Stimulated activated naive CD8-positive, alpha-beta T cell treated with anti-CD3 and anti-CD28 coated beads, Interleukin-15, amount 100 ng/mL, for 72 hours (primary cell): ENCODE results near the gene ST8SIA6.
"Not testable (repeated sequence)": the region's sequence is repeated elsewhere in the genome, so short reads cannot be mapped to it uniquely, and the experiment has no call there.

Source experiments
- ATAC-seq: fragments of 150-1000 bp; cut with Tn5 transposase; 2 replicates; pipeline ENCODE4 v1.10.0; 2021; ENCODE audit warnings: mild to moderate bottlenecking, moderate library complexity
- DNase-seq, 2 donors: peaks; one replicate each; pipeline ENCODE4 v3.0.0; 2021 to 2022
- H3K27ac Mint-ChIP-seq, 2 donors: one replicate each; pipeline ENCODE4 v1.8.0; 2022; ENCODE audit warnings: mild to moderate bottlenecking in 2 of 2, mixed read lengths in 2 of 2, moderate library complexity in 2 of 2
- H3K27me3 Mint-ChIP-seq: one replicate; pipeline ENCODE4 v1.8.0; 2022; ENCODE audit warnings: mixed read lengths
- H3K4me1 Mint-ChIP-seq: one replicate; pipeline ENCODE4 v1.8.0; 2022; ENCODE audit warnings: mild to moderate bottlenecking, mixed read lengths
- H3K4me3 Mint-ChIP-seq, 2 donors: one replicate each; pipeline ENCODE4 v1.8.0; 2022; ENCODE audit warnings: mild to moderate bottlenecking in 2 of 2, mixed read lengths in 2 of 2, moderate library complexity in 1 of 2
- H3K9me3 Mint-ChIP-seq, 2 donors: one replicate each; pipeline ENCODE4 v1.8.0; 2022; ENCODE audit warnings: mixed read lengths in 2 of 2

ST8SIA6 gene

DNA sequence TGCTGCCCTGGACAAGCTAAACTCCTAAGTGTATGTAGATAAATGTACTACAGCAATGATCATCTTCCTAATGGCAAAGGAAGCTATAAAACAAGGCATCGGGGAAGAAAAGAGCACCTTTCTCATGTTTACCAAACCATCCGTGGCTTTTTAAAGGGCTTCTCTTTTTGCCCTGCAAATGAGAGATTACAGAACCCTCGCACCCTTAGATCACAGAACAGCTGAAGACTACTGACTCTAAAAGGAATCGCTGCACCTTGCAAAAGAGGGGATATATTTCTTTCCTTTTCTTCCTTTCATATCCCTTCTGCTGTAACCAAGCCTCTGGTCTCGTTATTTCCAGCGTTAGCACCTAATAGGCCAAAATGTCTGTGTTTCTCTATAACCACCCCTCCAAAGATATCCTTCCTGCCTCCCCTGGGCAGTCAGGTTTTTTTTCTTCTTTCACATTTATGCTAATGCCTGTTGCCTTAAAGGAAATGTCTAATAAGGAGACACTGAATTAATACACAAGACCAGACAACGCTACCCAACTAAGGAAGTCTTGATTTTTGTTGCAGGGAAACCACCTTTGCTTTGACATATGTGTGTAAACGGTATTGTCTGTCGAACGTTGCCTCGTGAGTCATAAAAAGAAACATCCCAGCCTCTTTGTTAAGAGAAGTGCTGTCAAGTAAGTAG is 10.5 kb downstream of the ST8SIA6 start:
- Mint-ChIP-seq H3K4me3 (peak overlapping the region; percentile 73 to 75), H3K27ac (peak overlapping the region; percentile 42 to 70), H3K27me3 (peaks cover 39% of the 10 kb centered on the region), H3K4me1 (peaks cover 13% of the 10 kb centered on the region), H3K9me3 (no peaks in the 10 kb centered on the region)
- ATAC-seq (peak; percentile 98), DNase-seq (peak; percentile 25 to 36)

GRCh38 chr10:17438583-17438982 is 15.8 kb downstream of the ST8SIA6 start:
- H3K27me3 Mint-ChIP-seq = peaks cover 21% of the 10 kb centered on the region

DNA sequence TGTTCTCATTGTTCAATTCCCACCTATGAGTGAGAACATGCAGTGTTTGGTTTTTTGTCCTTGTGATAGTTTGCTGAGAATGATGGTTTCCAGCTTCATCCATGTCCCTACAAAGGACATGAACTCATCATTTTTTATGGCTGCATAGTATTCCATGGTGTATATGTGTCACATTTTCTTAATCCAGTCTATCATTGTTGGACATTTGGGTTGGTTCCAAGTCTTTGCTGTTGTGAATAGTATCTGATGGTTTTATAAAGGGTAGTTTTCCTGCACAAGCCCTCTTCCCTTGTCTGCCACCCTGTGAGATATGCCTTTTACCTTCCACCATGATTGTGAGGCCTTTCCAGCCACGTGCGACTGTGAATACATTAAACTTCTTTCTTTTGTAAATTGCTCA is 17.8 kb downstream of the ST8SIA6 start:
- H3K27me3 Mint-ChIP-seq = peaks cover 20% of the 10 kb centered on the region
- ATAC-seq, H3K27ac Mint-ChIP-seq, H3K9me3 Mint-ChIP-seq, DNase-seq, H3K4me1 Mint-ChIP-seq, H3K4me3 Mint-ChIP-seq: not testable (repeated sequence)

More at GRCh38 chr10:17438583-17438982, 15.8 kb downstream of the ST8SIA6 start:
- DNase-seq (no peak), ATAC-seq (no peak)
- Mint-ChIP-seq H3K27ac (no peak overlapping the region), H3K4me3 (no peak overlapping the region), H3K9me3 (peaks cover 5 to 6% of the 10 kb centered on the region in 2 donors), H3K4me1 (peaks cover 1% of the 10 kb centered on the region)

- ATAC-seq (no peak), DNase-seq (no peak)
- H3K9me3 Mint-ChIP-seq = peaks cover 5 to 6% of the 10 kb centered on the region in 2 donors
- no peak overlapping the region for H3K4me3 Mint-ChIP-seq
- H3K27me3 Mint-ChIP-seq = peaks cover 20% of the 10 kb centered on the region
- H3K27ac Mint-ChIP-seq = no peak overlapping the region
- H3K4me1 Mint-ChIP-seq = peaks cover 1% of the 10 kb centered on the region
Measured at GRCh38 chr10:17435953-17436352, 18.4 kb downstream of the ST8SIA6 start.

DNA sequence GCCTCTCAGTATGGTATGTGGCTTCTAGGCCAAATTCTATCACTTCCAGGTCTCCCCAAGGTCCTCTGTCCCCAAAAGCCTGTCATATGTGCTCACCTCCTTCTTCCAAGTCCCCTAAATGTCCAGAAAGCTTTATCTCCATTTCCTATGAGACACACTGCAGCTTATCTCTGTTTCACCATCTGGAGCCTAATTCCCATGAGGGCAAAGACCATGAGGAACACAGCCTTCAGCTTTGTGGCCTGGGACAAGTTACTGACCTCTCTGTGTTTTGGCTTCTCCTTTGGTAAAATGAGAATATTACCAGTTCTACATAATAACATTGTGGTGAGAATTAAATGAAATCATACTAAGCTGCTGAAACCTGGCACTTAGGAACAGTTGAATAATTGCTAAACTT is 19.2 kb downstream of the ST8SIA6 start:
- ATAC-seq (no peak), DNase-seq (no peak)
- Mint-ChIP-seq H3K27me3 (peaks cover 20% of the 10 kb centered on the region), H3K9me3 (peaks cover 5 to 6% of the 10 kb centered on the region in 2 donors), H3K27ac (no peak overlapping the region), H3K4me1 (peaks cover 9% of the 10 kb centered on the region), H3K4me3 (no peak overlapping the region)

DNA sequence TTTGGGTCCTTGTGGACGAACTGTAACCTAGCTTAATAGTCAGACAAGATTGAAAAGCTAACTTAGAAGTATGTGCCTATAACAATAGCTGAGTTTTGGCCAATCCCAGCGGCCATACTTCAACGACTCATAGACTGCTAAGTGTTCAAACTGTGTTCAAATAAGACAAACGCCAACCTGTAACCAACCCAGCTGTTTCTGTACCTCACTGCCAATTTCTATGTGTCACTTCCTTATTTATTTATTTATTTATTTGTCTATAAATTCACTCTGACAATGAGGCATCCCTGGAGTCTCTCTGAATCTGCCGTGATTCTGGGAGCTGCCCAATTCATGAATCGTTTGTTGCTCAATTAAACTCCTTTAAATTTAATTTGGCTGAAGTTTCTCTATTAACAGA is 21.7 kb downstream of the ST8SIA6 start:
- no peak overlapping the region for H3K4me3 Mint-ChIP-seq
- ATAC-seq (no peak), DNase-seq (no peak)
- peaks cover 5 to 6% of the 10 kb centered on the region in 2 donors for H3K9me3 Mint-ChIP-seq
- H3K27ac Mint-ChIP-seq = no peak overlapping the region
- H3K4me1 Mint-ChIP-seq = peaks cover 33% of the 10 kb centered on the region
- H3K27me3 Mint-ChIP-seq = peaks cover 2% of the 10 kb centered on the region

- Mint-ChIP-seq H3K27ac (no peak overlapping the region), H3K4me1 (peaks cover 41% of the 10 kb centered on the region), H3K27me3 (no peaks in the 10 kb centered on the region), H3K4me3 (no peak overlapping the region), H3K9me3 (peaks cover 3 to 4% of the 10 kb centered on the region in 2 donors)
- DNase-seq (no peak), ATAC-seq (no peak)
Measured at GRCh38 chr10:17431871-17432311, 22.5 kb downstream of the ST8SIA6 start.

GRCh38 chr10:17430647-17431355 is 23.6 kb downstream of the ST8SIA6 start:
- Mint-ChIP-seq H3K4me3 (no peak overlapping the region), H3K9me3 (no peaks in the 10 kb centered on the region), H3K27me3 (no peaks in the 10 kb centered on the region), H3K4me1 (peaks cover 49% of the 10 kb centered on the region), H3K27ac (no peak overlapping the region)
- ATAC-seq (no peak), DNase-seq (peak; percentile 29 to 31)

DNA sequence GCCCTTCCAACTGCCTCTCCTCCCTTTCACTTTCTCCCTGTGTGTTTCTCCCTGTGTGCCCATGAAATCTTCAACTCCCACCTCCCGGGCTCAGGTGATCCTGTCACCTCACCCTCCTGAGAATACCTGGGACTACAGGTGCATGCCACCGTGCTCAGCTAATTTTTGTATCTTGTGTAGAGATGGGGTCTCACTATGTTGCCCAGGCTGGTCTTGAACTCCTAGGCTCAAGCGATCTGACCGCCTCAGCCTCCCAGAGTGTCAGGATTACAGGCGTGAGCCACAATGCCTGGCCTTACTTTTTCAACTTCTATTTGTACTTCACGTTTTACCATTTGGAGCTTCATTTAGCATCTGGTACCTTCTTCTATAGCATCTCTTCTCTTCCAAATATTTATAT is 24.9 kb downstream of the ST8SIA6 start:
- H3K4me1 Mint-ChIP-seq = peaks cover 57% of the 10 kb centered on the region
- H3K27me3 Mint-ChIP-seq = no peaks in the 10 kb centered on the region
- H3K9me3 Mint-ChIP-seq = no peaks in the 10 kb centered on the region
- H3K4me3 Mint-ChIP-seq = peak overlapping the region; percentile 61 to 62
- ATAC-seq (no peak), DNase-seq (no peak)
- peak overlapping the region; percentile 3 to 49 for H3K27ac Mint-ChIP-seq

DNA sequence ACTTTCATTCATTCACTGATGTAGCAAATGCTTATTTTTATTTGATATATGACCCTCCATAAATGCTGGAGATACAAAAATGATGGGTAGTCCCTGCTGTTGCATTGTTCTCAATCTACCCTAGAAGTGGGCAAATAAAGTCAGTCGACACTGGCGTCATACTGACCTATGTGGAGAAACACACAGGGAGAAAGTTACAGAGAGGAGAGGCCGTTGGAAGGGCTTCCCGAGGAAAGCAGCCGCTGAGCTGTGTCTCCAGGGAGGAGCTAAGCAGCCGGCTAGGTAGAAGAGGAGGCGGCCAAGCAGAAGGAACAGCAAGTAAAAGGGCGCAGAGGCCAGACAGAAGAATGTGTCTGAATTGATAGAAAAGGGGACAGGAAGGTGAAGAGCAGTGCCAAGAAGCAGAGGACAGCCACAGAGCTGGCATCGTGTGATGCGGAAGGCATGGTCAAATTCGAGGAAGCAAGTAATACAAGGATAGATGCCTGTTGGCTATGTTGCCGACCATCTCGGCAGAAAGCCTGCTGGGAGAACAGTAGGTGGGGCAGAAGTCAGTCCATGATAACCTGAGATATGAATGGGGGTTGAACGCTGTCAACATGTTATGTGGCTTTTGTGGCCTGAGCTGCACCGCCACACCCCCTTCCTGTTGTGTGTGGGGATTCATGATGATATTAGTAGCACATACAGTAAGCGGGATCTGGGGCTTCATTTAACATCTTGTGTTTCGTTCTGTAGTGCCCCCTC is 25.9 kb downstream of the ST8SIA6 start:
- peak overlapping the region; percentile 69 to 91 for H3K27ac Mint-ChIP-seq

DNA sequence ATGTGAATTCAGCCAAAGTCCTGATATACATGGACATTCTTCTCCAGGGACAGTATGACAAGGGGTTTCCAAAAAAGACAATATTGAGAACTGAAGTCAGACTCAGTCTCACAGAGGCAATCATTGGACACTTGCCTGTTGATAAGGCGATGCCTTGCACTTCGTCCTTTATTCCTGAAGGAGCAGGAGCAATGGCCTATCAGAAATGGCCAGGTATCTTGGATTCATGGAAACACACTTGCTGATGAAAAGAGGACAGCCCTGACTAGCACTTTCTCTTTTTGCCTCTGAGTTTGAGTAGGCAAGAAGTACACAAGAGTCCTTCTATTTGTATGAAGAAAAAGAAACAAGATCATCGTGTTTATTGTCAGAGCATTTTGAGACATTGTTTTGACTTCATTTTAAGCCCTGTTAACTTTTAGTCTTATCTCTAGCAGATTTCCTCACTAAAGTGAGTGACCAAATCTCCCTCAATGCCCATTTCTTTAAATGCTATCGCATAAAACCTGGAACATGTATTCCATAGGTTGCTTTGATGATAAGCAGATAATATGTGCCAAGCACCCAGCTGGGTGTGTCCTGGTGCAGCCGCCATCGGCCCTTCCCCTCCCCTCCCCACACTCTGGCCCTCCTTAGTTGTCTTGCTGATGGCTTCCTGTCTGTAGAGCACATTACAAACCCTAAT is 26.6 kb downstream of the ST8SIA6 start:
- peak overlapping the region; percentile 70 to 78 for H3K4me3 Mint-ChIP-seq
- peak; percentile 26 for ATAC-seq
- no peak for DNase-seq

More for the DNA sequence above, 25.9 kb downstream of the ST8SIA6 start:
- H3K4me1 Mint-ChIP-seq = peaks cover 67% of the 10 kb centered on the region
- peak; percentile 94 for ATAC-seq
- no peaks in the 10 kb centered on the region for H3K27me3 Mint-ChIP-seq
- peak; percentile 57 to 71 for DNase-seq
- H3K9me3 Mint-ChIP-seq = no peaks in the 10 kb centered on the region
- peak overlapping the region; percentile 70 to 78 for H3K4me3 Mint-ChIP-seq

DNA sequence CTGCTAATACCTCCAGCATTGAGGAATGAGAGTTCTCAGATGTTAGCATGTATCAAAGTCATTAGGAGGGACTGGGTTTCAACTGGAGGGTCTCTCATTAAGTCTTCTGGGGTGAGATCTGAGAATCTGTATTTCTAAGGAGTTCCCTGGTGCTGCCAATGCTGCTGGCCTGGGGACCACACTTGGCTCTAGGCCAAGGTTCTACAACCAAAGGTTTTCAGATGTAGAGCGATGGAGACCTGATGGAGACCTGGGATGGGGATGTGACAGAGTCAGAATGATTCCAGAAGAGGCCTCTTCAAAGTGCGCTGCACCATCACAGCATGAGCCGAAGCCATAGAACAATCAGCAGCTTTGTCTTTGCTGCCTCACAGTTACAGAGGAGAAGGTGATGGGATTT is 27.2 kb downstream of the ST8SIA6 start:
- Mint-ChIP-seq H3K4me3 (no peak overlapping the region), H3K9me3 (no peaks in the 10 kb centered on the region), H3K4me1 (peaks cover 71% of the 10 kb centered on the region), H3K27me3 (no peaks in the 10 kb centered on the region), H3K27ac (no peak overlapping the region)
- DNase-seq (no peak), ATAC-seq (no peak)

More for the DNA sequence above, 26.6 kb downstream of the ST8SIA6 start:
- no peaks in the 10 kb centered on the region for H3K9me3 Mint-ChIP-seq
- peaks cover 71% of the 10 kb centered on the region for H3K4me1 Mint-ChIP-seq
- peak overlapping the region in 1 of 2 donors; percentile 91 for H3K27ac Mint-ChIP-seq
- no peaks in the 10 kb centered on the region for H3K27me3 Mint-ChIP-seq

GRCh38 chr10:17426263-17426750 is 28.1 kb downstream of the ST8SIA6 start:
- no peak for DNase-seq
- H3K9me3 Mint-ChIP-seq = no peaks in the 10 kb centered on the region
- peak overlapping the region in 1 of 2 donors; percentile 15 for H3K27ac Mint-ChIP-seq
- peaks cover 71% of the 10 kb centered on the region for H3K4me1 Mint-ChIP-seq
- H3K27me3 Mint-ChIP-seq = no peaks in the 10 kb centered on the region
- no peak for ATAC-seq
- H3K4me3 Mint-ChIP-seq = peak overlapping the region in 1 of 2 donors; percentile 46

- Mint-ChIP-seq H3K27ac (peak overlapping the region; percentile 15 to 89), H3K9me3 (no peaks in the 10 kb centered on the region), H3K4me1 (peaks cover 69% of the 10 kb centered on the region), H3K27me3 (no peaks in the 10 kb centered on the region), H3K4me3 (peak overlapping the region in 1 of 2 donors; percentile 64)
- DNase-seq = peak in 1 of 2 donors; percentile 10
- peak; percentile 30 for ATAC-seq
Measured at GRCh38 chr10:17425584-17426262, 28.7 kb downstream of the ST8SIA6 start.
